ENCODE data around the gene PFKFB2.
"Not testable (repeated sequence)": the region's sequence is repeated elsewhere in the genome, so short reads cannot be mapped to it uniquely, and the experiment has no call there.

PFKFB2 gene

GRCh38 chr1:207041397-207041796, 11.7 kb upstream of the PFKFB2 start:
- DNase-seq = not testable (repeated sequence)

GRCh38 chr1:207045453-207045852, 7.6 kb upstream of the PFKFB2 start:
- no peak for DNase-seq

GRCh38 chr1:207047505-207047904, 5.6 kb upstream of the PFKFB2 start:
- no peak for DNase-seq

GRCh38 chr1:207048041-207048440, 5.0 kb upstream of the PFKFB2 start:
- no peak for DNase-seq

DNA sequence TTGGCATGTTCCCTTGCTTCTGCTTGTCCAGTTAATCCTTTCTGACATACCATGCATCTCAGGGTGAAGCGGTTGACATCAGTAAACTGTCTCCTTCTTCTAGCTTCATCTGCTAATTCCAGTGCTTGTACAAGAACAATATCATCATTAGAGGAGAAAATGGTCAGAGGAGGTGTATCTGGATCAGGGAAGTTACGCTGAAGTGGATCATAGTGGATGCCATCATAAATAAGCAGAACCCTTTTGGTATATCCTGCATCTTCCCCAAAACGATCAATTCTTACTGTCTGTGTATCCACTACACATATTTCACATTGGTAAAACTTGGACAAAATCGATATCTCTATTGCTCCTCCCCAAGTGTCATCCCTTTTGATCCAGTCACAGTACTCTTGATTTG, 4.0 kb upstream of the PFKFB2 start:
- DNase-seq = no peak

DNA sequence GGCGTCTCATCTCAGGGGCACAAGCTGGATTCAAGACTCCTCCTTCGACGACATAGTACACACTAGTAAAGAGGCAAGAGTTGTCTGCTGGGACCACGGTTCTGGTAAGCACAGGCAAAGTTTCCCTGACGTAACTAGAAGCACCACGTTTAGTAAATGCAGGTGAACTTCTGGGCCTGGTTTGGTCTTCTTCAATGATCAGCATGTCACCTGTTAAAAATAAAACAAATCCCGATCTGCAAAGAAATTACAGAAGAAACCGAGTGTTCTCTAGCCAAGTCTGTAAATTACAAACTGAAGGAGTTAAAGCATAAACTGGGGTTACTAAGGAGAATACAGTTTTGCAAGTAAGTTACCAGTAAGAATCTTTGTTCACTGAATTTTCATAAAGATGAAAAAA, 3.6 kb upstream of the PFKFB2 start:
- no peak for DNase-seq

DNA sequence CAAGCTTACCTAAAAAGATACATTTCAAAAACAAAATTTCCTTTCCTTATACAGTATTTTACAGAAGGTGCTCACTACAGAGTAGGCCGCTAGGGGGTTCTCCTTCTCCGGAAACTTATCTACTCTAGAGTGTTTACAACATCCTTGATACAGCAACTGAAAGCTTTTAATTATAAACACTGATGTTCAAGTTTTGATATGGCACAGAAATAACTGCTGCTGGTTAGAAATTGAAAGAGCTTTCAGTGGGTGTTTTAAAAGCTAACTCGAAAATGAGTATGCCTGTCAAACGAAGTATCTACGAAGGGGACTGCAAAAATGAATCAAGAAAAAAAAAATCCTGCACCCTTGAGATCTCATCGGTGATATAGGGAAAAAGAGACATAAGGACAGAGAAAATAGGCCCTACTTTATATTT, 3.1 kb upstream of the PFKFB2 start:
- DNase-seq = peak; percentile 17 to 43

DNA sequence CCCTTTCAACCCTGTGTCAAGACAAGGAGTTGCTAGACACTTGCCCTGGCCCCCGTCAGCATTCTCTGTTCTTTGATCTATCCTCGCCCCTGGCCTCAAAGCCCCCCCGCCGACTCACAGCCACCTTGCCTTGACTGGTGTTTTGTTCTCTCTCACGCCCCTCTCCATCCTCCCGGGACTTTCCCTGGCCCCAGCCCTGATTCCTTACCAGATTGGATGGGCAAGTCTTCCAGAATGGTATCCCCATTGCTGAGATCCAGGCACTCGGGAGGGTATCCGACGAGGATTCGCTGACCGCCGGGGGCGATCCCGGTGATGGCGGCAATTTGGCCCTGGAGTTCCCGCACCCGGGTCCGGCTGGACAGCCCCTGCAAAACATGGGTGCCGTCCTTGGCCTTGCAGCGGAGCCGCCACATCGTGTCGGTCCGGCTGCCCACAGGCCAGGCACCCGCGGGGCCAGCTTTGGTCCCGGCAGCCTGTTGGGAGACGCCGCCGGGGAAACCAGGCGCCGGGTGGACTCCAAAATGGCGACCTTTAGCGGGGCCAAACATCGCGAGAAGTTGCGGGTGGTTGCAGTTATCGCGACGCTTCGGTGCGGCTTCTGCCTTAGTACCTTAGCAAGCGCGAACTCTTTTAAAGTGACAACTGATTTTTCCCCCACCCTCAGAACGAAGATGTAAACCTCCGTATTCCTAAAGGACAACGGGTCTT, 2.4 kb upstream of the PFKFB2 start:
- peak; percentile 79 to 88 for DNase-seq

- peak in 1 of 2 experiments; percentile 22 for DNase-seq
These were observed 1.7 kb upstream of the PFKFB2 start, which contains the start of gene YOD1 for GRCh38 chr1:207051191-207051943. YOD1 (minus strand) TSS chr1:207051208; CDS start chr1:207051030, 178 bp downstream.

GRCh38 chr1:207054491-207054890, 1.4 kb downstream of the PFKFB2 start:
- DNase-seq = no peak

DNA sequence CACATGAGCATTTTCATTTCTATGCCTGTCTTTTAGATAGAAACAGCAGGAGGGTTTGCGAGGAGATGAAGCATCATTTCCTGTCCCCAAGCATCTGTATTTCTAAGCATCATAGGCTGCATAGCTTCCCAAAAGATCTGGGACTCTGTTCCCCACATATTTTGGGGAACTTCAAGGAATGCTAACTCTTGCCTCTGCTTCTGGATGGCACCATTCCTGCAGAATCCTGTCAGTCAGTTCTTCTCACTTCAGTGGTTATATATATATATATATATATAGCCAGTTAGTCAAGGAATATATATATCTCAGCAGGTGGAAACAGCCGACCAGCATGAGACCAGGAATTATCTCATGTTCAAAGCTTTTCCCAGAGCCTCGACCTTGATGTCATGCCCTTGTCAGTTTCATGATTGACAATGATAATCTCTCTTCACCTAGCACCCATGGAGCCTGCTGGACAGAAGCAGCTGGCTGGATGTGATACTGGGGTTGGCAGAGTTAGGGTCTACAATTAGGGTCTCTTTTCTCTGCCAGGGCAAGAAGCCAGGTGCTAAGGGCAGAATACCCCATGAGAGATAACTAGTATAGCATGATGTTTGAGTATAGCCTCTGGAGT, 2.4 kb downstream of the PFKFB2 start:
- DNase-seq = no peak

DNA sequence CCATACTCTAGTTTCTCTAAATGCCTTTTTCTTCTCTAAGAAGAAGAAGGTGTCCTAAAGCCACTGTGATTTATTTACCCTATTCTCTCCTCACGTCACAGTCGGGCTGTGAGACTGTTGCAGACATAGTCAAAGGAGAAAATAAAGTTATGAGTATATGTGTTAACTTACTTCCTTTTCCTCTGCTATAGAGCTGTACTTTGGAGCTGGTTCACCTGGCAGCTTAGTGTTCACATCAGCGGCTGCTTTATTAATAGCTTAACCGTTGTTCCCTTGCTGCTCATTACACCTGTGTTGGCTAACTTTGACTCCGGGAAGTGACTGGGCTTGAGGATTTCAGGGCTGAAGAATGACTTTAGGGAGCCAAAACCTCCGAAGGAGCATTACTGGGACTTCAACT, 3.6 kb downstream of the PFKFB2 start:
- no peak for DNase-seq

DNA sequence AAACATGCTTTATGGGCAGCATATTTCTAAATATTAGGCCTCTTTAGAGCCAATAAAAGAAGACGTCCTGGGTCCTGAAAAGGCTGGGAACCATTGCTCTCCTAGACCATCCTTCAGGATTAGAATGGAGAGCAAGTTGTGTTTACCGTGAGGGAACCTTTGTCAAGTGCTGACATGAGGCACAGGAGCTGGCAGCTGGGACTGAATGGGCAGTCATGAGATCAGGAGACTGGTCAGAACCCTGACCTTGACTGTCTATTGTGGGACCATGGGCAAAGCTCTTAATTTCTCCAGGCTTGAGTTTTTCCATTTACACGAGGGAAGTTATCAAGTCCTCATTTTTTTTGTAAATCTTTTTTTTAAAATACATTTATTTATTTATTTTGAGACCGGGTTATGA, 5.2 kb downstream of the PFKFB2 start:
- no peak for DNase-seq

DNA sequence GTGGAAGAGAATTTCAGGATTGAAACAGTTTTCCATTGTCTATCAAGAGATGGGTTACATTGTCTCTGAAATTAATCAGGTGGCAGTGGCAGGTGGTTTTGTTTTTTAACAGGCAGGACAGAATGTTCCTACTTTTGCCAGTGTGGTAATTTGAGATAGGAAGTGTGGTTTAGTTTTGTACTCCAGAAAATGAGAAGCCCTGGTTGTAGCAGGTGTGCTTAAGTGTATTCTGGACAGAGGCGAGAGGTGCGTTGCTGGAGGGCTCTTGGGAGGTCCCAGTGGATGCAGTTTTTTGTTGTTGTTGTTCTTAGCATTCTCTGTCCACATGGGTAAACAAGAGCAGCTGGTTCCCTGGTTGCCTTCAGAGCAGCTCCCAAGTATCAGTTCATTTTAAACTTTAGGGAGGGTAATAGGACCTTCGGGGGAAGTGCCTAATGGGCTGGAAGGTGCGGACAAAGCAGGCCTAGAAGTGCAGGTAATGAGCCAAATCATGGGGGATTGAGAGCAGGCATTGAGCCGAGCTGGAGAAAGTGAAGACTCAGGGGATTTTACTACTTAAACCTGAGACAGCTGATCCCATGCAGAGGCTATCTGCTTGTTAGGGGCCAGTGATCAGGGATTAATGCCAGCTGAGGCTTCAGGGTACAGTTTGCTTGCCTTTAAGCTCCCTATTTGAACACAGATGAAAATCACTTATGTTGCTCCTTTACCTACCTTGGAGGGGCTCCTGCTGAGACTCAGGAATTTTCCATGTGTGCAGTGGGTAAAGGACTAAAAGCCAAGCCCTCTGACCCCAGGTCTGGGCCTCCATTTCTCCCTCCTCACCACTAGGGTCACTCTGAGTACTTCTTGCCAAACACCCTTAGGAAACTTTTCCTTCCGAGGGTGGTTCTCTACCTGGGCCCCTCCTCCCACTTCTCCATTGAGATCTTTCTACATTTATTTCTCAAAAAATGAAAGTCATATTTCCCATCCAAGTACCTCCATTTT, 6.1 kb downstream of the PFKFB2 start:
- DNase-seq = peak in 1 of 2 experiments; percentile 39

DNA sequence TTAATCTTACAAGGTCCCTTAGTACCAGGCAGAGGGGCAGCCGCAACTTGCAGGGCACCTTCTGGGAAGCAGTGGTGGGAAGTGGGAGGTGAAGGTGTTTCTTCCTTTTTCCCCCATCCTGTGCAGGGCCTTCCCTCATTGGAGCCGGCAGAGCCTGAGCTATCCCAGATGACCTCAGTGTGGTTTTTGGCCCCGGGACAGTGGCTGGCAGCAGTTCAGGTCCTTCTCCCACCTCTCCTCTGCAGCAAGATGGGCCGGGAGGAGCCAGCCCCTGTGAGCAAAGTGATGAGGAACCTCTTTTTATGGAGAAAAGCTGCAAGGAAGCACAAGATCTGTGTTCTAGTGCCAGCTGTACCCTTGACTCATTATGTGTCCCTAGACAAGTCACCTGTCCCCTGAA, 6.8 kb downstream of the PFKFB2 start:
- DNase-seq = no peak

GRCh38 chr1:207060596-207060995, 7.5 kb downstream of the PFKFB2 start:
- DNase-seq = no peak

GRCh38 chr1:207062058-207062457, 9.0 kb downstream of the PFKFB2 start:
- DNase-seq = no peak

- no peak for DNase-seq
These were observed 9.9 kb downstream of the PFKFB2 start for GRCh38 chr1:207063014-207063413.

DNA sequence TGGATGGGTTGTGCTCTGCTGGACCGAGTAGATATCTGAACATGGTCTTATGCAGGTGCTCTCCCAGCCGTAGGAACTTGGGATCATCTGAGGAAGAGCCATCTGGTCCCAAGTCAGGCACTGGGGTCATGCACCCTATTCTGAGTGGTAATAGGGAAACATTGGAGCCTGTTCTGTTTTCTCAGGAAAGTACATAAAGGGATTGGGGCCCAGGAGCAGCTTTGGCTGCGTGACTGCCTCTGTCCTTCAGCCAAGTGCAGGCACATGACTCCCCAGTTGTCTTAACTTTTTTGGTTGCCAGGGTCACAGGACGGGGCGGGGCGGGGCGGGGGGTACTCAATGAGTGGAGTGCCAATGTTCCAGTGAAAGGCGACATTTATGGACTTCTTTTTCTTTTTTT, 11.5 kb downstream of the PFKFB2 start:
- DNase-seq = no peak

DNA sequence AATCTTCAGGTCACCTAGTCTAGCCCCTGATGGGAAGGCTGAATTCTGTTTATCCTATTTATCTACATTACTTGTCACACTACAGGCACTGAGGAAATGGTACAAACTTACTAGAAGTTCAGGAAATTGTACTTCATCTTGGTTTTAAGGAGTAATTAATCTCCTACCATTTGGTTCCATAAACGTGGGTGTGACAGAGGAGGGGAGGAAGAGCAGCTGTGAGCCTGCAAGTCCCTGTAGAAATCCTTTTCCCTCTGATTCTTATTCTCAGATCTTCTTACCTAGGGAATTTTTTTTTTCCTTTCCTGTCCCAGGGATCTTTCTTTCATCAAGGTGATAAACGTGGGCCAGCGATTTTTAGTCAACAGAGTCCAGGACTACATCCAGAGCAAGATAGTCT, 14.1 kb downstream of the PFKFB2 start:
- no peak for DNase-seq

DNA sequence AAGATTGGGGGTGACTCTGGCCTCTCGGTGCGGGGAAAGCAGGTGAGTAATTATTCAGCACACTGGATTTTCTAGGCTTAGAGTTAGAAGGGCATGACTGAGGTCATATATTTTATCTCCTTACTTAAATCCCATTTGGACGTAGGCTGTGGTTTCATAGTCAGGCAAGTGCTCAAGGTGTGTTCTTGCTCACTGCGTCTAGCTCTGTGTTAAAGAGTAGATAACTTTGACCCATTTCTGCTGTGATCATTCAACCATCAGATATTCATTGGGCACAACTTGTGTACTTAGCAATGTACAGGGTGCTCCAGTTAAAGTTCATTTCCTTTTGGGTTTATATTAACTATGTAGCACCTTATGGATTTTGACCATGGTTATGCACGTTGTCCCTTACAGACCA, 14.6 kb downstream of the PFKFB2 start:
- no peak for DNase-seq

DNA sequence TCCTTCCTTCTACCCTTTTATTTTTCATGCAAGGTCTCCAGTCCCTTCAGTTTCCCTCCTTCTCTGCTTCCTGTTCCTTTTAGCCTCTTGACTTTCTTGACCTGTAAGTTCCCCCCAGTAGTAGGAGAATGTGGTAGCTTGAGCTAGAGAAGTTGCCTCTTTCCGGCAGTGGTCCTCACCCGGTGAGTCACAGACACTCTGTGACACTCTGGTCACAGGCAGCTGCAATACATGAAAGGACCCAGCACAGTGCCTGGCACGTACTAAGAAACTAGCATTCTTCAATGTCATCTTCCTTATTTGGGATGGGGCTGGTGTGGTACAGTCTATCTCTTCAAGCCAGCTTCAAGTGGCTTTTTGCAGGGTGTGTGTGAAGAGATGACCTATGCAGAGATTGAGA, 16.0 kb downstream of the PFKFB2 start:
- no peak for DNase-seq
